DMS114 treated with DMSO at 0.1 percent for 48 hours (cell line): ENCODE data around the gene TSPAN32.

Experiments
- DNase-seq: peaks from one replicate; lab custom pipeline; 2025; ENCODE audit not compliant: unreplicated experiment; lab: John Stamatoyannopoulos, UW

Gene TSPAN32

GRCh38 chr11:2314136-2314524, 12.3 kb downstream of the TSPAN32 start:
- DNase-seq: no peak

GRCh38 chr11:2314525-2315394, 12.9 kb downstream of the TSPAN32 start:
- no peak for DNase-seq

GRCh38 chr11:2315395-2316168, 13.8 kb downstream of the TSPAN32 start:
- DNase-seq: no peak

GRCh38 chr11:2316169-2316962, 14.6 kb downstream of the TSPAN32 start:
- DNase-seq: no peak

GRCh38 chr11:2316963-2317244, 15.1 kb downstream of the TSPAN32 start:
- DNase-seq: no peak

GRCh38 chr11:2317354-2318050, 15.7 kb downstream of the TSPAN32 start:
- DNase-seq: no peak

GRCh38 chr11:2318123-2318522, 16.3 kb downstream of the TSPAN32 start:
- DNase-seq: no peak

GRCh38 chr11:2318707-2319106, 16.9 kb downstream of the TSPAN32 start:
- no peak for DNase-seq

- DNase-seq: no peak
These were observed 18.1 kb downstream of the TSPAN32 start for GRCh38 chr11:2319791-2320472.

- DNase-seq: no peak
These were observed 18.9 kb downstream of the TSPAN32 start for GRCh38 chr11:2320568-2321310.

- no peak for DNase-seq
These were observed 19.5 kb downstream of the TSPAN32 start for GRCh38 chr11:2321311-2321683.

GRCh38 chr11:2325123-2325522, 23.3 kb downstream of the TSPAN32 start:
- DNase-seq: no peak

GRCh38 chr11:2325719-2326118, 23.9 kb downstream of the TSPAN32 start:
- no peak for DNase-seq

GRCh38 chr11:2327032-2327431, 25.2 kb downstream of the TSPAN32 start:
- DNase-seq: no peak

GRCh38 chr11:2328021-2328420, 26.2 kb downstream of the TSPAN32 start:
- no peak for DNase-seq

GRCh38 chr11:2328656-2329354, 27.0 kb downstream of the TSPAN32 start:
- DNase-seq: no peak

- DNase-seq: no peak
These were observed 27.7 kb downstream of the TSPAN32 start for GRCh38 chr11:2329551-2329950.

- no peak for DNase-seq
These were observed 28.9 kb downstream of the TSPAN32 start for GRCh38 chr11:2330696-2331095.

GRCh38 chr11:2331404-2331803, 29.6 kb downstream of the TSPAN32 start:
- no peak for DNase-seq
